Upper lobe of left lung (tissue), 6 donors: ENCODE measurements around the gene NRXN3. TPM values are rescaled to one million over a fixed set of nuclear protein-coding genes. Genes with fewer than 3 reads are reported as not detected.

Source experiments
- ATAC-seq, 2 donors: fragments of 200-7000 bp; cut with Tn5 transposase; one replicate each; pipeline ENCODE4 v1.9.1; 2022; ENCODE audit warnings: mild to moderate bottlenecking in 2 of 2, moderate library complexity in 2 of 2; ENCODE audit not compliant: low FRiP score in 2 of 2
- DNase-seq, 2 donors: peaks; one replicate each; pipeline ENCODE4 v3.0.0-alpha.2; 2019 to 2020
- H3K27ac ChIP-seq, 4 donors: fragments of 200-600 bp; sonication (generic); one replicate each; pipeline ENCODE4 v1.5.1; 2016 to 2019
- H3K27me3 ChIP-seq, 4 donors: fragments of 200-600 bp; sonication (generic); one replicate each; pipeline ENCODE4 v1.5.1; 2017 to 2019
- H3K36me3 ChIP-seq, 4 donors: fragments of 200-600 bp; sonication (generic); one replicate each; pipeline ENCODE4 v1.5.1; 2016 to 2019
- H3K4me1 ChIP-seq, 4 donors: fragments of 200-600 bp; sonication (generic); one replicate each; pipeline ENCODE4 v1.5.1; 2018 to 2019
- H3K4me3 ChIP-seq, 4 donors: fragments of 200-600 bp; sonication (generic); one replicate each; pipeline ENCODE4 v1.5.1; 2017 to 2019; ENCODE audit warnings: mild to moderate bottlenecking in 2 of 4, moderate library complexity in 1 of 4
- H3K9me3 ChIP-seq, 4 donors: fragments of 200-600 bp; sonication (generic); one replicate each; pipeline ENCODE4 v1.5.1; 2018 to 2019
- CTCF ChIP-seq, 6 experiments: fragments of 450-650 bp in 4 of 6; fragments of 200-600 bp in 2 of 6; sonication (generic) in 2 of 6; IDR thresholded peaks; one replicate each; pipeline ENCODE4 v1.5.1; 2016 to 2019; ENCODE audit warnings: antibody characterized with exemption in 6 of 6
- EP300 ChIP-seq, 4 donors: sonication (generic); formaldehyde crosslinking; IDR thresholded peaks; one replicate each; pipeline ENCODE4 v1.5.1; 2017; ENCODE audit warnings: antibody characterized with exemption in 4 of 4, control low read depth in 2 of 4
- POLR2A ChIP-seq, 4 donors: fragments of 450-650 bp; IDR thresholded peaks; one replicate each; pipeline ENCODE4 v1.5.1; 2016 to 2017; ENCODE audit warnings: antibody characterized with exemption in 4 of 4, mild to moderate bottlenecking in 2 of 4
- POLR2AphosphoS5 ChIP-seq, 2 donors: sonication (generic); formaldehyde crosslinking; IDR thresholded peaks; one replicate each; pipeline ENCODE4 v1.5.1; 2017; ENCODE audit warnings: antibody characterized with exemption in 2 of 2
- WGBS, 2 donors: methylation state at CpG; one replicate each; pipeline ENCODE4 v1.1.5; 2017 to 2018; 5-methylcytosine and 5-hydroxymethylcytosine counted together
- total RNA-seq, 6 donors: library from RNA; depleted of rRNA in 4 of 6; stranded (reverse); fragments of >200 nt in 4 of 6; gene quantifications; one replicate each; pipeline versions ENCODE4 v1.1.0 to v1.2.1, GENCODE V29; 2016 to 2021
- donor health status: DM: no; HTN: no; CAD: no; lungs with moderate emphysema.
- donor health status: DM: no; HTN: yes; CAD: no; lungs with severe emphysema.

NRXN3 gene
- total RNA-seq, 6 donors from 2014 or later, result 4.4 to 14.9 (median 7.2) TPM

- H3K4me3 ChIP-seq, result no peak overlapping the region
- TF ChIP-seq CTCF (IDR thresholded peaks at IDR 0.05) (no peak), POLR2AphosphoS5 (IDR thresholded peaks at IDR 0.05) (no peak)
- H3K27me3 ChIP-seq, result no peaks in the 10 kb centered on the region
- no peak overlapping the region for H3K27ac ChIP-seq
- no peaks in the 10 kb centered on the region for H3K36me3 ChIP-seq
- no peak for ATAC-seq
- no peak for DNase-seq
- no peaks in the 10 kb centered on the region for H3K9me3 ChIP-seq
- WGBS, 2 donors, result 74 to 78% methylated on average over 11 of the region's 11 CpGs
- H3K4me1 ChIP-seq, result no peaks in the 10 kb centered on the region
Observed at GRCh38 chr14:79712302-79712950, 1542.3 kb downstream of the NRXN3 start.

- Histone ChIP-seq H3K4me1 (no peaks in the 10 kb centered on the region), H3K36me3 (no peaks in the 10 kb centered on the region), H3K4me3 (no peak overlapping the region), H3K27ac (no peak overlapping the region), H3K27me3 (no peaks in the 10 kb centered on the region), H3K9me3 (no peaks in the 10 kb centered on the region)
- DNase-seq, result no peak
- TF ChIP-seq CTCF (IDR thresholded peaks at IDR 0.05), result no peak
- no peak for TF ChIP-seq POLR2AphosphoS5 (IDR thresholded peaks at IDR 0.05)
- TF ChIP-seq EP300 (IDR thresholded peaks at IDR 0.05), result no peak
- TF ChIP-seq POLR2A (IDR thresholded peaks at IDR 0.05), result no peak
- ATAC-seq, result no peak
- WGBS, 2 donors, result 61 to 65% methylated on average over 5 of the region's 5 CpGs
Observed at GRCh38 chr14:79721399-79722084, 1551.4 kb downstream of the NRXN3 start.

GRCh38 chr14:79724934-79725717, 1555.0 kb downstream of the NRXN3 start:
- Histone ChIP-seq H3K27ac (no peak overlapping the region), H3K4me3 (no peak overlapping the region), H3K4me1 (peaks cover 0 to 4% (median 0%) of the 10 kb centered on the region in 4 donors), H3K27me3 (no peaks in the 10 kb centered on the region), H3K36me3 (no peaks in the 10 kb centered on the region), H3K9me3 (no peaks in the 10 kb centered on the region)
- ATAC-seq (peak in 1 of 2 donors; percentile 8), DNase-seq (peak in 1 of 2 donors; percentile 30)
- TF ChIP-seq POLR2A (IDR thresholded peaks at IDR 0.05), result no peak
- no peak for TF ChIP-seq CTCF (IDR thresholded peaks at IDR 0.05)
- TF ChIP-seq EP300 (IDR thresholded peaks at IDR 0.05), result no peak
- no peak for TF ChIP-seq POLR2AphosphoS5 (IDR thresholded peaks at IDR 0.05)
- 61 to 74% methylated on average over 7 of the region's 7 CpGs for WGBS, 2 donors

GRCh38 chr14:79727900-79728299, 1557.7 kb downstream of the NRXN3 start:
- Histone ChIP-seq H3K4me3 (no peak overlapping the region), H3K27me3 (no peaks in the 10 kb centered on the region), H3K36me3 (no peaks in the 10 kb centered on the region), H3K4me1 (peaks cover 0 to 4% (median 0%) of the 10 kb centered on the region in 4 donors), H3K27ac (no peak overlapping the region), H3K9me3 (no peaks in the 10 kb centered on the region)
- TF ChIP-seq CTCF (IDR thresholded peaks at IDR 0.05) (no peak), POLR2AphosphoS5 (IDR thresholded peaks at IDR 0.05) (no peak), EP300 (IDR thresholded peaks at IDR 0.05) (no peak), POLR2A (IDR thresholded peaks at IDR 0.05) (no peak)
- 40 to 75% methylated on average over 3 of the region's 3 CpGs for WGBS, 2 donors
- DNase-seq, result peak in 1 of 2 donors; percentile 28
- ATAC-seq, result peak in 1 of 2 donors; percentile 80
